Measurements from ENCODE around the gene SLC35E3.
"Not testable (repeated sequence)": the region's sequence is repeated elsewhere in the genome, so short reads cannot be mapped to it uniquely, and the experiment has no call there.

SLC35E3 gene

DNA sequence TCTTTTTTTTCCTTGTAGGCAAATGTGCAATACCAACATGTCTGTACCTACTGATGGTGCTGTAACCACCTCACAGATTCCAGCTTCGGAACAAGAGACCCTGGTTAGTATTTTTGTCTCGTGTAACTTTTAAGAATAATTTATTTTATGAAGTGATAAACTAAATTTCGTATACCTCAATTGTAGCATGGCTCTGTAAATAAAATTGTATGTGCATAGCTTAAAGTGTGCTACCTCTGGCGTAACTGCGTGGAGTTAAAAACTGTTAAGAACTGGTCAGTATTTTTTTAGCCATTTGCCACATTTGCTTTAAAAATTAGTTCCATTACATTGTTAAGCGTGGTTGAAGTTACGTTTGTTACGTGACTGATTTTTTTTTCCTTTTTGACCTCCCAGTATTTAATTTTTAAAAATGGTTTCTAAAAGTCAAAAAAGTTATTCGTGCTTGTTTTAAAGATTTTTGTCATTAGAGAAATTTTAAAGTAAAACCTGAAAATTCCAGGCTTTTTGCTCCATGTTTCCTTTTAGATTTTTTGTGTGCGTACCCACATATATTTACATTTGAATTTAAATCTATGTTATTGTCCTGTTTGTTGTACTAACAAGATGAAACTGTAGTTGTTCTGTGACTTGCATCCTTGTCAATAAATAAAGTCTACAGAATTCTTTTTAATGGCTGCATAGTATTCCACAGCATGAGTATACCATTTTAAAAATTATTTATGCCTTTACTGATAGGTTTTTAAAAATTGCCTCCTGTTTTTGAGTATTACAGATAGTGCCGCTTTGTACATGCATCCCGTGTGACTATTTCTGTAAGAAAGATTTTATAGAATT, 63.4 kb downstream of the SLC35E3 start:
- DNase-seq = no peak

DNA sequence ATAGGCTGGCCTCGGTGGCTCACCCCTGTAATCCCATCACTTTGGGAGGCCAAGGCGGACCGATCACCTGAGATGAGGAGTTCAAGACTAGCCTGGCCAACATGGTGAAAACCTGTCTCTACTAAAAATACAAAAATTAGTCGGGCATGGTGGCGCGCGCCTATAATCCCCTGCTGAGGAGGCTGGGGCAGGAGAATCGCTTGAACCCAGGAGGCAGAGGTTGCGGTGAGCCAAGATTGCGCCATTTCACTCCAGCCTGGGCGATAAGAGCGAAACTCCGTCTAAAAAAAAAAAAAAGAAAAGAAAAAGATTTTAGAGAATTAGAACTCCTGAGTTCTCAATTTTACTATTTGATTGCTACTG, 64.0 kb downstream of the SLC35E3 start:
- peaks cover 69% of the 10 kb centered on the region for H3K36me3 Mint-ChIP-seq (ENCODE audit: low read depth)
- H3K27me3 Mint-ChIP-seq, DNase-seq, H3K9me3 Mint-ChIP-seq: not testable (repeated sequence)
- peak overlapping the region; percentile 77 for H3K27ac Mint-ChIP-seq
- H3K4me3 Mint-ChIP-seq = peak overlapping the region; percentile 94
- H3K4me1 Mint-ChIP-seq (ENCODE audit: low read depth) = peaks cover 58% of the 10 kb centered on the region

More for the DNA sequence above, 63.4 kb downstream of the SLC35E3 start:
- peak overlapping the region; percentile 94 for H3K4me3 Mint-ChIP-seq
- H3K27ac Mint-ChIP-seq = peak overlapping the region; percentile 99
- no peaks in the 10 kb centered on the region for H3K9me3 Mint-ChIP-seq
- no peaks in the 10 kb centered on the region for H3K27me3 Mint-ChIP-seq
- peaks cover 63% of the 10 kb centered on the region for H3K36me3 Mint-ChIP-seq (ENCODE audit: low read depth)
- peaks cover 53% of the 10 kb centered on the region for H3K4me1 Mint-ChIP-seq (ENCODE audit: low read depth)

DNA sequence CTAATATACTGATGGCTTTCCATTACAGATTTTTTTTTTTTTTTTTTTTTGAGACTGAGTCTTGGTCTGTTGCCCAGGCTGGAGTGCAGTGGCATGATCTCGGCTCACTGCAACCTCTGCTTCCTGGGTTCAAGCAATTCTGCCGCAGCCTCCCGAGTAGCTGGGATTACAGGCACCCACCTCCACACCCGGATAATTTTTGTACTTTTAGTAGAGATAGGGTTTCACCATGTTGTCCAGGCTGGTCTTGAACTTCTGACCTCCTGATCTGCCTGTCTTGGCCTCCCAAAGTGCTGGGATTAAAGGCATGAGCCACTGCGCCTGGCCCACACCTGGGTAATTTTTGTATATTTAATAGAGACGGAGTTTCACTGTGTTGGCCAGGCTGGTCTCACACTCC, 65.6 kb downstream of the SLC35E3 start:
- not testable (repeated sequence) for H3K27me3 Mint-ChIP-seq, H3K9me3 Mint-ChIP-seq, DNase-seq, H3K27ac Mint-ChIP-seq
- peaks cover 83% of the 10 kb centered on the region for H3K36me3 Mint-ChIP-seq (ENCODE audit: low read depth)
- H3K4me1 Mint-ChIP-seq (ENCODE audit: low read depth) = peaks cover 62% of the 10 kb centered on the region
- H3K4me3 Mint-ChIP-seq = peak overlapping the region; percentile 60

DNA sequence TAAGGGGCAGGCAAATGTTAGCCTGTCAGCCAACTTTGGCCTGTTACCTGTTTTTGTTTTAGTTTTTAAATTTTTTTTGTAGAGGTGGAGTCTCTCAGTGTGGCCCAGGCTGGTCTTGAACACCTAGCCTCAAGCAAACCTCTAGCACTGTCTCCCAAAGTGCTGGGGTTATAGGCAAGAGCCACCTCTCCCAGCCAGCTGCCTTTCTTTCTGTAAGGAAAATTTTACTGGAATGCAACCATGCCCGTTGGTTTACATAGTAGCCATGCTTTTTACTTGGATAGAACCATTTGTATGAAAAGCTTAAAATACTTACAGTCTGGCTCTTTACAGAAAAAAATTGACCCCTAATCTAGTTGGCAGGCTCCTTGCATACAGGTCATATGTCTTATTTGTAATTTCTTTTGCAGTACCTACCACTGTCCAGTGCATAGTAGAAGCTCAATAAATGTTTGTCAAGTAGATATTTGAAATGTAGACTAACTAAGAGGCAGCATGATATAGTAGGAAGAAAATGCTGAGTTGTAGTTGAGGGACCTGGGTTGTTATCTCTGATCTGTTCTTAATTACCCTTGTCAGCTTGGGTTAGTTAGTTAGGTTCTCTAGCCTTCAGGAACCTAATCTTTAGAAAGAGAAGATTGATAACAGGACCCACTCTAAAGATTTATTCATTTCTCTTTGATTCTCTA, 66.7 kb downstream of the SLC35E3 start:
- H3K27ac Mint-ChIP-seq = peak overlapping the region; percentile 75
- peaks cover 60% of the 10 kb centered on the region for H3K4me1 Mint-ChIP-seq (ENCODE audit: low read depth)
- H3K27me3 Mint-ChIP-seq = no peaks in the 10 kb centered on the region
- H3K9me3 Mint-ChIP-seq = no peaks in the 10 kb centered on the region
- H3K4me3 Mint-ChIP-seq = peak overlapping the region; percentile 35
- H3K36me3 Mint-ChIP-seq (ENCODE audit: low read depth) = peaks cover 89% of the 10 kb centered on the region
- DNase-seq = no peak

DNA sequence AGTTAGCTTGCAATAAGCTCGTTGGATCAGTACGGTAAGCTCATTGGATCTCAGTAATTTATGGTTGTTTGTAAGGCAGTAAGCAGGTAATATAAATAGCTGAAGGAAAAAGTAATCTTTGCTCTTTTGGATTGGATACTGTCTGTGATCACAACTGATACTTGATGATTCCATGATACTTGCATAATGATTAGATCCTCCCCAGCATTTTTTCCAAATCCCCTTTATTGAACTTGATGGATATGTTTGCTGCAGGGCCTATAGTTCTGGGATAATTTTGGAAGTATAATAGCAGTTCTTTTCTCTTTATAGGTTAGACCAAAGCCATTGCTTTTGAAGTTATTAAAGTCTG, 67.2 kb downstream of the SLC35E3 start:
- H3K9me3 Mint-ChIP-seq = no peaks in the 10 kb centered on the region
- H3K36me3 Mint-ChIP-seq (ENCODE audit: low read depth) = peaks cover 90% of the 10 kb centered on the region
- H3K27ac Mint-ChIP-seq = peak overlapping the region; percentile 75
- H3K4me1 Mint-ChIP-seq (ENCODE audit: low read depth) = peaks cover 60% of the 10 kb centered on the region
- DNase-seq = no peak
- H3K27me3 Mint-ChIP-seq = no peaks in the 10 kb centered on the region
- peak overlapping the region; percentile 35 for H3K4me3 Mint-ChIP-seq

DNA sequence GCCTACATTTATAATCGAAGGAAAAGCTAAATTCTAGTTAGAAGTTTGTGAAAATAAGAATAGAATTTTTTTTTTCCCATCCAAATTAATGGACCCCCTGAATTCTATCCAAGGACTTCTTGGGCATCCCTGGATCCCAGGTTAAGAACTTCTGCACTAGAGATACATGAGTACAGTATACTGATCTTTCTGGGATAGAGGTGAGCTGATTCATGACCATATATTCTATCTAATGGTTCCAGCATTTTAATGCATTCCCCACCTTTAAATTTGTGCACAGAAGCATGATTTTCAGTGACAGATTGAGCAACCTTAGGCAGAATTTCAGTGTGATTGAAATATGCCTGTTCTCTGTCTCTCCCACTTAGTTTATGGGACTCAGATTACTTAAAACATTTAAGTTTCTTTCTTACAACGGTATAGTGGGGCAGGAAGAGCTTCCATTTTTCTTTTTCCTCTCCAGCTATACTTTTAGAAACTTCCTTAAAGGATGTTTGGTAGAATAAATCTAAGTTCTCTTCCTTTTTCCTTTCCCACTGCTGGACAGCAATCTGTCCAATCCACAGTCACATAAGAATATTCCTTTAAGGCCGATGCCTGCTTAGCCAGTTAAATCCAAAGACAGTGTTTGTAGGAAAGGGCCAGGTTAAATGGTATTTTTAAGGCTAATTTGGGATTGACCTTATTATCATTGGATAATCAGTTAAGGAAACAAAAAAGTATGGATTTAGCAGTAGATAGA, 68.7 kb downstream of the SLC35E3 start:
- Mint-ChIP-seq H3K4me1 (ENCODE audit: low read depth) (peaks cover 55% of the 10 kb centered on the region), H3K9me3 (no peaks in the 10 kb centered on the region), H3K27me3 (no peaks in the 10 kb centered on the region), H3K4me3 (no peak overlapping the region), H3K27ac (peak overlapping the region; percentile 67), H3K36me3 (ENCODE audit: low read depth) (peaks cover 87% of the 10 kb centered on the region)
- DNase-seq = no peak

DNA sequence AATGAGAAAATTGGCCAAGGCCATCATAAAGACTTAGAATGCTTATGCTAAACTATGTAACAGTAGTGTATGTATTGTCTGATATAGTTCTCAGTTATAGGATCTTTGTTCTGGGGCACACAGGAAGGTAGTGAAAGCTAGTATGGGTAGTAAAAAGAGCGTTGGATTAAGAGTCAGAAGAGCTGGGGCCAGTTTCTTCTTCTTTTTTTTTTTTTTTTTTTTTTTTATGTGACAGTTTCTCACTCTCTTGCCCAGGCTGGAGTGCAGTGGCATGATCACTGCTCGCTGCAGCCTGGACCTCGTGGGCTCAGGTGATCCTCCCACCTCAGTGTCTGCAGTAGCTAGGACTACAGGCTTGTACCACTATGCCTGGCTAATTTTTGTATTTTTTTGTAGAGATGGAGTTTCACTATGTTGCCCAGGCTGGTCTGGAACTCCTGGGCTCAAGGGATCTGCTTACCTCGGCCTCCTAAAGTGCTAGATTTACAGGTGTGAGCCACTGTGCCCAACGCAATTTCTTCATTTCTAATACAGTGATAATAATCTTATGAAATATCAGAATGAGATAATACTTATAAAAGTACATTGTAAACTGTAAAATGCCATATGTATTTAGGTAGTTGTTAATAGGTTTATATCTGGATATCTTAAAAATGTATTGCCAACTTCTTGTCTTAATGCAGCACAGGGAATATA, 69.4 kb downstream of the SLC35E3 start:
- Mint-ChIP-seq H3K36me3 (ENCODE audit: low read depth) (peaks cover 87% of the 10 kb centered on the region), H3K4me1 (ENCODE audit: low read depth) (peaks cover 52% of the 10 kb centered on the region), H3K27ac (peak overlapping the region; percentile 6), H3K9me3 (no peaks in the 10 kb centered on the region), H3K4me3 (no peak overlapping the region), H3K27me3 (no peaks in the 10 kb centered on the region)
- no peak for DNase-seq

DNA sequence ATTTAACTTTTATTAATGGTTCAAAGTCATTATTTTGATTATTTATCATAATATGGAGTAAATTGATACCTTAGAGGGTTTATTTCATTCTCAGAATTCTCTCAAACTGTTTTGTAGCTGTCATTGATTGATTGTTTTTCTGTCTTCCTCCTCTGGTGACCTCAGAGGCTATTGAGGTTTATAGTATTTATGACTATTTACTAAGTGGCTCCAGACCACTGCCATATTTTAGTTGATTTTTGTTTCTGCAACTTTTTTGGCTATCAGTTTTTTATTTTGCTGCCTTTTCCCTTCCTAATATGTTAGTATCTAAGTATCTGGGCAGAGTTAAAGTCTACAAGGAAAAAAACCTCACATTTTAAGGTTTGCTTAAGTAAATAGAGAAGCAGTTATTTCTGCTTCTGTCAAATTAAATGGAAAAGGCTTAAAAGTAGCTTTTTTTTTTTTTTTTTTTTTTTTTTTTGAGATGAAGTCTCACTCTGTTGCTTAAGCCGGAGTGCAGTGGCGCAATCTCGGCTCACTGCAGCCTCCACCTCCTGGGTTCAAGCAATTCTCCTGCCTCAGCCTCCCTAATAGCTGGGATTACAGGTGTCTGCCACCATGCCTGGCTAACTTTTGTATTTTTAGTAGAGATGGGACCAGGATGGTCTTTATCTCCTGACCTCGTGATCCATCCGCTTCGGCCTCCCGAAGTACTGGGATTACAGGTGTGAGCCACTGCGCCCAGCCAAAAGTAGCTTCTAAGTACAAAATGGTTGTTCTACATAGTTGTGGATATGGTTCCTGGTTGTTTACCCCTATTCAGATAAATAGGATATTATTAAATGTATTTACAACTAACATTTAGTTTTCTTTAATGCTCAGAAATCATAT, 70.2 kb downstream of the SLC35E3 start:
- peaks cover 88% of the 10 kb centered on the region for H3K36me3 Mint-ChIP-seq (ENCODE audit: low read depth)
- DNase-seq = no peak
- H3K27me3 Mint-ChIP-seq = no peaks in the 10 kb centered on the region
- H3K9me3 Mint-ChIP-seq = no peaks in the 10 kb centered on the region
- H3K4me3 Mint-ChIP-seq = no peak overlapping the region
- H3K4me1 Mint-ChIP-seq (ENCODE audit: low read depth) = peaks cover 52% of the 10 kb centered on the region
- H3K27ac Mint-ChIP-seq = no peak overlapping the region

DNA sequence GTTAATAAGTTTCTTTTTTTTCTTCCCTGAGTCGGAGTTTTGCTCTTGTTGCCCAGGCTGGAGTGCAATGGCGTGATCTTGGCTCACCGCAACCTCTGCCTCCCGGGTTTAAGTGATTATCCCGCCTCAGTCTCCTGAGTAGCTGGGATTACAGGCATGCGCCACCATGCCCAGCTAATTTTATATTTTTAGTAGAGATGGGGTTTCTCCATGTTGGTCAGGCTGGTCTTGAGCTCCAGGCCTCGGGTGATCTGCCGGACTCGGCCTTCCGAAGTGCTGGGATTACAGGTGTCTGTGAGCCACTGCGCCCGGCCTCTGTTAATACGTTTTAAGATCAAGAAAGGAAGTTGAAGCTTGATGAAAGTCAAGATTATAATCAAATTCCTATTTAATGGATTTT, 73.5 kb downstream of the SLC35E3 start:
- H3K4me3 Mint-ChIP-seq, H3K27ac Mint-ChIP-seq, H3K27me3 Mint-ChIP-seq, DNase-seq, H3K9me3 Mint-ChIP-seq: not testable (repeated sequence)
- H3K36me3 Mint-ChIP-seq (ENCODE audit: low read depth) = peaks cover 87% of the 10 kb centered on the region
- H3K4me1 Mint-ChIP-seq (ENCODE audit: low read depth) = peaks cover 45% of the 10 kb centered on the region

DNA sequence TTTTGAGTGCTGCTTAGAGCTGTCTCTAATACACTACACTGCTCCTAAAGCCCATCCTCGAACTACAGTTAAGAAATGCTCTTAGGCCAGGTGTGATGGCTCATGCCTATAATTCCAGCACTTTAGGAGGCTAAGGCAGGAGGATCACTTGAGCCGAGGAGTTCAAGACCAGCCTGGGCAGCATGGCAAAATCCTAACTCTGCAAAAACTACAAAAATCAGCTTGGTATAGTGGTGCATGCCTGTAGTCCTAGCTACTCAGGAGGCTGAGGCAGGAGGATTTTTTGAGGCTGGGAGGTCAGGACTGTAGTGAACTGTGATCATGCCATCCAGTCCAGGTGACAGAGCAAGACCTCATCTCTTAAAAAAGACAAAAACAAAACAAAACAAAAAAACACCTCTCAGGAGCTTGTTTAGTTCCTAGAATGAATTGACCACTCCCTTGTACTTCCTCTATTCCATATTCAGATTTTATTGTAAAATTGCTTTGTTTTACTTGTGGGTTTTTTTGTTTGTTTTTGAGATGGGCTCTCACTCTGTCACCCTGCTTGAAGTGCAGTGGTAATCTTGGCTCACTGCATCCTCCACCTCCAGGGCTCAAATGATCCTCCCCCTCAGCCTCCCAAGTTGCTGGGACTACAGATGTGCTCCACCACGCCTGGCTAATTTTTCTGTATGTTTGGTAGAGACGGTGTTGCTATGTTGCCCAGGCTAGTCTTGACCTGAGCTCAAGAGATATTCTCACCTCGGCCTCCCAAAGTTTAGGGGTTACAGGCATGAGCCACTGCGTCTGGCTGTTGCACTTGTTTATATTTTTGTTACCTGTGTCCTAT, 75.6 kb downstream of the SLC35E3 start:
- no peak for DNase-seq

DNA sequence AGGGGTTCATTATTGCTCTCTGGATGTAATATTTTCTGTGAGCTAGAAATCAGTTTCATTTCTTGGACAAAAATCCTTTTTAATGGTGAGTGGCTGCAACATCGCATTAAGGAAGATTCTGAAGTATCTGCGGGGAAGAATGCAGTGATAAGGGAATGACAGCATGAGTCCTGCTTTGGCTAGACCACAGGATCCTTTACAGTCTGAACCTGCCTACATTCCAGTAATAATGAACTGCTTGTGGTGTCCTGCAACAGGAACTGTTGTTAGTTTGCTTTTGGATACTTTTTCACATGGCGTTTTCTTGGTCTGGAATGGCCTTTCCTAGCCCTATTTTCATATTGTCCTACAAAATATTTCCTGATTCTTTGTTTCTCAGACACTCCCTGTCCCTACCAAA, 77.7 kb downstream of the SLC35E3 start:
- no peaks in the 10 kb centered on the region for H3K27me3 Mint-ChIP-seq
- no peak for DNase-seq
- H3K27ac Mint-ChIP-seq = peak overlapping the region; percentile 32
- H3K4me1 Mint-ChIP-seq (ENCODE audit: low read depth) = peaks cover 57% of the 10 kb centered on the region
- no peak overlapping the region for H3K4me3 Mint-ChIP-seq
- H3K9me3 Mint-ChIP-seq = no peaks in the 10 kb centered on the region
- H3K36me3 Mint-ChIP-seq (ENCODE audit: low read depth) = peaks cover 93% of the 10 kb centered on the region

More for the DNA sequence above, 75.6 kb downstream of the SLC35E3 start:
- Mint-ChIP-seq H3K4me1 (ENCODE audit: low read depth) (peaks cover 52% of the 10 kb centered on the region), H3K27ac (peak overlapping the region; percentile 80), H3K9me3 (no peaks in the 10 kb centered on the region), H3K27me3 (no peaks in the 10 kb centered on the region), H3K4me3 (no peak overlapping the region), H3K36me3 (ENCODE audit: low read depth) (peaks cover 86% of the 10 kb centered on the region)

DNA sequence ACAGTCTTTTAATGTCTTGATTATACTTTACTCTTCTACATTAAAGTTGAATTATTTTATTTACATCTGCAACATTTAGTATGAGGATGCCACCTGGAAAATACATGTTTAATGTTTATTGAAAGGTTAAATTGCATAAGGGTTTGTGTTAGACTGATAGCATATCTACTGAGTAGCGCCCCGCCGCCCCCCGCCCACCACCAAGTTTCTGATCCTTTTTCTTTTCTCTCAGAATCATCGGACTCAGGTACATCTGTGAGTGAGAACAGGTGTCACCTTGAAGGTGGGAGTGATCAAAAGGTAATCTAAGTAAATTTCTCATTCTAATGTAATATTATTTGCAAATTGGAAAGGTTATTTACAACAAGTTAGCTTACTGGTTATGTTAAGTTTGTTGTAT, 78.2 kb downstream of the SLC35E3 start:
- peak overlapping the region; percentile 61 for H3K27ac Mint-ChIP-seq

More for the DNA sequence above, 78.2 kb downstream of the SLC35E3 start:
- peaks cover 55% of the 10 kb centered on the region for H3K4me1 Mint-ChIP-seq (ENCODE audit: low read depth)
- DNase-seq = no peak
- H3K27me3 Mint-ChIP-seq = no peaks in the 10 kb centered on the region
- H3K4me3 Mint-ChIP-seq = no peak overlapping the region
- H3K9me3 Mint-ChIP-seq = no peaks in the 10 kb centered on the region
- H3K36me3 Mint-ChIP-seq (ENCODE audit: low read depth) = peaks cover 93% of the 10 kb centered on the region
